OCI-LY1 (cell line): ENCODE results near the gene HEMGN.
A peak's percentile ranks its signal among the peaks of the same experiment; 100 is the strongest.

Source experiments
- H2AFZ ChIP-seq: fragments of 200-600 bp; sonication (generic), shearing (Covaris generic); 2 replicates; pipeline ENCODE4 v1.6.0; 2014; ENCODE audit warnings: antibody characterized with exemption, mild to moderate bottlenecking, low read length
- H3F3A ChIP-seq: fragments of 200-600 bp; sonication (generic), shearing (Covaris generic); 2 replicates; pipeline ENCODE4 v1.6.0; 2014; ENCODE audit warnings: mild to moderate bottlenecking, antibody characterized with exemption, low read length, moderate library complexity; ENCODE audit not compliant: insufficient read depth
- H3K27ac ChIP-seq: fragments of 200-600 bp; sonication (generic); 2 replicates; pipeline ENCODE4 v1.5.1; 2014; ENCODE audit warnings: low read length, mixed run types, mild to moderate bottlenecking, low read depth; ENCODE audit not compliant: poor library complexity, severe bottlenecking
- H3K27me3 ChIP-seq: fragments of 200-600 bp; sonication (generic); 2 replicates; pipeline ENCODE4 v1.6.0; 2014; ENCODE audit warnings: antibody characterized with exemption, mild to moderate bottlenecking, low read length, moderate library complexity; ENCODE audit not compliant: insufficient read depth
- H3K36me3 ChIP-seq: fragments of 200-600 bp; sonication (generic); 2 replicates; pipeline ENCODE4 v1.6.1; 2014; ENCODE audit warnings: mild to moderate bottlenecking, antibody characterized with exemption, low read length, moderate library complexity, mixed read lengths; ENCODE audit not compliant: insufficient read depth
- H3K4me1 ChIP-seq: fragments of 200-600 bp; sonication (generic); 2 replicates; pipeline ENCODE4 v1.5.1; 2014; ENCODE audit warnings: mild to moderate bottlenecking, low read length, moderate library complexity; ENCODE audit not compliant: insufficient read depth, severe bottlenecking
- H3K4me2 ChIP-seq: fragments of 200-600 bp; sonication (generic), shearing (Covaris generic); 2 replicates; pipeline ENCODE4 v1.6.1; 2014; ENCODE audit warnings: low read length
- H3K4me3 ChIP-seq: fragments of 200-600 bp; sonication (generic); 2 replicates; pipeline ENCODE4 v1.5.1; 2014; ENCODE audit warnings: low read length, low read depth, mild to moderate bottlenecking, mixed read lengths; ENCODE audit not compliant: poor library complexity, severe bottlenecking
- H3K79me2 ChIP-seq: fragments of 200-600 bp; shearing (Covaris generic); 2 replicates; pipeline ENCODE4 v1.6.1; 2016; ENCODE audit warnings: mixed run types, low read length, mixed read lengths; ENCODE audit not compliant: insufficient read depth
- H3K9ac ChIP-seq: fragments of 200-600 bp; sonication (generic), shearing (Covaris generic); 2 replicates; pipeline ENCODE4 v1.6.1; 2014; ENCODE audit warnings: mild to moderate bottlenecking, low read length, mixed read lengths
- H3K9me2 ChIP-seq: fragments of 200-600 bp; sonication (generic), shearing (Covaris generic); 2 replicates; pipeline ENCODE4 v1.6.1; 2014; ENCODE audit warnings: low read depth, mild to moderate bottlenecking, low read length, mixed read lengths
- H3K9me3 ChIP-seq: fragments of 200-600 bp; shearing (Covaris generic); 2 replicates; pipeline ENCODE4 v1.6.1; 2014; ENCODE audit warnings: low read length, mixed read lengths
- H4K20me1 ChIP-seq: fragments of 200-600 bp; sonication (generic), shearing (Covaris generic); 2 replicates; pipeline ENCODE4 v1.6.0; 2016; ENCODE audit warnings: mild to moderate bottlenecking, low read length; ENCODE audit not compliant: insufficient read depth
- CTCF ChIP-seq: fragments of 200-600 bp; sonication (generic), shearing (Covaris generic); IDR thresholded peaks from 2 replicates; pipeline ENCODE4 v1.5.1; 2017; ENCODE audit warnings: mild to moderate bottlenecking, antibody characterized with exemption, low read length, moderate library complexity, mixed read lengths
- EZH2 ChIP-seq: fragments of 200-600 bp; sonication (generic), shearing (Covaris generic); IDR thresholded peaks from 2 replicates; pipeline ENCODE4 v1.8.0; 2017; ENCODE audit warnings: borderline replicate concordance, mixed run types, mild to moderate bottlenecking, antibody characterized with exemption, low read length, moderate library complexity, mixed read lengths

HEMGN gene

GRCh38 chr9:97984188-97985057 is 46.5 kb upstream of the HEMGN start:
- Histone ChIP-seq H4K20me1 (no peaks in the 10 kb centered on the region), H3K4me2 (peak overlapping the region; percentile 99), H3F3A (no peaks in the 10 kb centered on the region), H3K79me2 (peaks cover 48% of the 10 kb centered on the region), H3K27ac (peak overlapping the region; percentile 91), H3K9me2 (no peaks in the 10 kb centered on the region), H3K9ac (peak overlapping the region; percentile 100), H3K4me1 (peaks cover 64% of the 10 kb centered on the region), H3K9me3 (no peaks in the 10 kb centered on the region), H3K27me3 (no peaks in the 10 kb centered on the region), H3K4me3 (peak overlapping the region; percentile 94), H2AFZ (no peak overlapping the region), H3K36me3 (peaks cover 4% of the 10 kb centered on the region; the same call in 1 of the 2 replicates)
- TF ChIP-seq EZH2 (no peak), CTCF (no peak)

GRCh38 chr9:97983589-97984187 is 45.7 kb upstream of the HEMGN start:
- peak overlapping the region; percentile 100 for H3K9ac ChIP-seq

More at GRCh38 chr9:97983589-97984187, 45.7 kb upstream of the HEMGN start:
- TF ChIP-seq CTCF (no peak), EZH2 (no peak)
- peak overlapping the region; percentile 99 for H3K4me2 ChIP-seq
- H4K20me1 ChIP-seq: no peaks in the 10 kb centered on the region
- peaks cover 40% of the 10 kb centered on the region for H3K79me2 ChIP-seq
- peak overlapping the region; percentile 91 for H3K27ac ChIP-seq
- H3K36me3 ChIP-seq: peaks cover 4% of the 10 kb centered on the region; the same call in 1 of the 2 replicates
- no peak overlapping the region for H2AFZ ChIP-seq
- peaks cover 56% of the 10 kb centered on the region for H3K4me1 ChIP-seq
- H3K9me3 ChIP-seq: no peaks in the 10 kb centered on the region
- peak overlapping the region; percentile 94 for H3K4me3 ChIP-seq
- no peaks in the 10 kb centered on the region for H3K9me2 ChIP-seq
- no peaks in the 10 kb centered on the region for H3K27me3 ChIP-seq
- H3F3A ChIP-seq: no peaks in the 10 kb centered on the region
